Vagina (tissue), 2 donors: ENCODE results near the gene UNC93A.
"Not testable (repeated sequence)": the region's sequence is repeated elsewhere in the genome, so short reads cannot be mapped to it uniquely, and the experiment has no call there.

Experiments
- POLR2A ChIP-seq, 2 donors: fragments of 450-650 bp; IDR thresholded peaks; one replicate each; pipeline ENCODE4 v1.6.1; 2017; ENCODE audit warnings: antibody characterized with exemption in 2 of 2, mild to moderate bottlenecking in 2 of 2, moderate library complexity in 2 of 2
- POLR2AphosphoS5 ChIP-seq, 2 donors: sonication (generic); formaldehyde crosslinking; IDR thresholded peaks; one replicate each; pipeline ENCODE4 v1.9.0; 2017; ENCODE audit warnings: antibody characterized with exemption in 2 of 2, mild to moderate bottlenecking in 2 of 2, low read depth in 1 of 2; ENCODE audit not compliant: insufficient read depth in 1 of 2
- TF ChIP-seq, protein P1 (sequence below), 3 experiments: fragments of 450-650 bp in 2 of 3; fragments of 200-600 bp in 1 of 3; sonication (generic) in 1 of 3; IDR thresholded peaks; one replicate each; pipeline ENCODE4 v1.5.1; 2017 to 2019; ENCODE audit warnings: antibody characterized with exemption in 3 of 3, mild to moderate bottlenecking in 2 of 3, moderate library complexity in 2 of 3

DNA sequence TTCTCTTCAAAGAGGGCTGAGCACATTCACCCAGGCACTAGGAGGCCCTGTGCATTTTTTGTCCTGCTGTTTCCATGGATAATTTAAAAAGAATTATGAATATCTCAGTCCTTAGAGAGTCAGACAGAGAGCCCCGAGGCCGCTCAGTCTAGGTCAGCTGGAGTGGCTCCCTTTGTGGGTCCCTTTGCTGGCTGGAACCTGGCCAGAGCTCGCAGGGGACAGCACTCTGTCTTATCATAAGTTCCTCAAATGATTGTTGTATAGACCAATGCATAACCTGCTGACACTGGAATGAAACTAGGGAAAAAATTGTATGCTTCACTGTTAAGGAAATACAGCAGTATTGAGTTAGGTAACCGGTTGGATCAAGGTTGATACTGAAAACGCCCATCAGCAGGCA lies 10.6 kb upstream of the UNC93A start:
- TF ChIP-seq, protein P1, sequence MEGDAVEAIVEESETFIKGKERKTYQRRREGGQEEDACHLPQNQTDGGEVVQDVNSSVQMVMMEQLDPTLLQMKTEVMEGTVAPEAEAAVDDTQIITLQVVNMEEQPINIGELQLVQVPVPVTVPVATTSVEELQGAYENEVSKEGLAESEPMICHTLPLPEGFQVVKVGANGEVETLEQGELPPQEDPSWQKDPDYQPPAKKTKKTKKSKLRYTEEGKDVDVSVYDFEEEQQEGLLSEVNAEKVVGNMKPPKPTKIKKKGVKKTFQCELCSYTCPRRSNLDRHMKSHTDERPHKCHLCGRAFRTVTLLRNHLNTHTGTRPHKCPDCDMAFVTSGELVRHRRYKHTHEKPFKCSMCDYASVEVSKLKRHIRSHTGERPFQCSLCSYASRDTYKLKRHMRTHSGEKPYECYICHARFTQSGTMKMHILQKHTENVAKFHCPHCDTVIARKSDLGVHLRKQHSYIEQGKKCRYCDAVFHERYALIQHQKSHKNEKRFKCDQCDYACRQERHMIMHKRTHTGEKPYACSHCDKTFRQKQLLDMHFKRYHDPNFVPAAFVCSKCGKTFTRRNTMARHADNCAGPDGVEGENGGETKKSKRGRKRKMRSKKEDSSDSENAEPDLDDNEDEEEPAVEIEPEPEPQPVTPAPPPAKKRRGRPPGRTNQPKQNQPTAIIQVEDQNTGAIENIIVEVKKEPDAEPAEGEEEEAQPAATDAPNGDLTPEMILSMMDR (IDR thresholded peaks at IDR 0.05) = not testable (repeated sequence)
- not testable (repeated sequence) for TF ChIP-seq POLR2AphosphoS5 (IDR thresholded peaks at IDR 0.05; ENCODE audit: insufficient read depth in 1 of 2, low read depth in 1 of 2); POLR2A (IDR thresholded peaks at IDR 0.05)
